Liver (tissue), 3 donors: ENCODE data around the gene PDGFD.

Experiments used
- CTCF ChIP-seq: fragments of 150-350 bp; IDR thresholded peaks from 2 replicates; pipeline ENCODE4 v1.5.1; 2017; ENCODE audit warnings: improper control_type of control experiment, low read depth, low read length; ENCODE audit not compliant: missing input control
- JUND ChIP-seq, 2 donors: IDR thresholded peaks; 2 replicates each; pipeline ENCODE4 v1.6.1; 2016; ENCODE audit warnings: antibody characterized with exemption in 2 of 2
- RAD21 ChIP-seq, 2 donors: IDR thresholded peaks; 2 replicates each; pipeline ENCODE4 v1.6.1; 2016; ENCODE audit warnings: antibody characterized with exemption in 2 of 2, mild to moderate bottlenecking in 2 of 2
- donor health status: healthy.
- donor health status: healthy.

GRCh38 chr11:104041792-104042191 lies 122.2 kb downstream of the PDGFD start:
- TF ChIP-seq CTCF (no peak), RAD21 (IDR thresholded peaks at IDR 0.05) (no peak), JUND (IDR thresholded peaks at IDR 0.05) (no peak)
